ENCODE results near the gene ANAPC13.

DNA sequence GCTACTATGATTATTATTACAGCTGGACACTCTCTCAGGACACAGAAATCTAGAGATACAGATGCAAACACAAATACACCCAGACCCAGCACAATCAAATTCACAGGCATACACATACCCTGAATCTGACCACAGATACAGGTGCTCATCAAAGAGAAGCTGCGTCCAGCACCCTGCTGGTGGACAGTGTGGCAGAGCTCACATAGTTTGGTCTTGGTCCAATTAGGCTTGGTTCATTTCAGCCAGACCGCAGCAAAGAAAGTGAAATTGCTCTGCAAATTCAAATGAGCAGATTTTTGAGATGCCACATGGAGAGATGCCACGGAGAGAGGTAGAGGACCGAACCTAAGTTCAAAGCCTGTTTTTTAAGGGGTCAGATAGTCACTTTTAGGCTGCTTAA lies 55.6 kb downstream of the ANAPC13 start:
- TF ChIP-seq EZH2phosphoT487 (IDR thresholded peaks at IDR 0.05; ENCODE audit: borderline replicate concordance, low read length) (no peak), EZH2 (IDR thresholded peaks at IDR 0.05; ENCODE audit: low read length, unreplicated experiment) (no peak), CTCF (conservative IDR thresholded peaks at IDR 0.05; ENCODE audit: low read depth, low read length) (no peak)

All from PC-3 (cell line).